ENCODE data around the gene PLXNA4. TPM values are rescaled to one million over a fixed set of nuclear protein-coding genes. Genes with fewer than 3 reads are reported as not detected.

The PLXNA4 gene
- total and polyA plus RNA-seq, 11 donors = 1.8 to 22.1 (median 10.5) TPM

GRCh38 chr7:132097550-132098134 is 478.6 kb downstream of the PLXNA4 start:
- TF ChIP-seq POLR2A (IDR thresholded peaks at IDR 0.05) (no peak), CTCF (IDR thresholded peaks at IDR 0.05) (no peak)

GRCh38 chr7:132095111-132095765 is 481.0 kb downstream of the PLXNA4 start:
- TF ChIP-seq CTCF (IDR thresholded peaks at IDR 0.05) = no peak
- TF ChIP-seq POLR2A (IDR thresholded peaks at IDR 0.05) = no peak

More at GRCh38 chr7:132097550-132098134, 478.6 kb downstream of the PLXNA4 start:
- 71 to 86% (median 75%) methylated on average over 9 of the region's 9 CpGs for WGBS, 4 donors
- Histone ChIP-seq H3K27me3 (no peaks in the 10 kb centered on the region), H3K27ac (no peak overlapping the region), H3K4me1 (no peaks in the 10 kb centered on the region), H3K9me3 (no peaks in the 10 kb centered on the region), H3K4me3 (no peak overlapping the region), H3K36me3 (no peaks in the 10 kb centered on the region)
- intact Hi-C loops (cut with DNase I) = no loop called here
- DNase-seq (no peak), ATAC-seq (no peak)

GRCh38 chr7:132092106-132092505 is 484.2 kb downstream of the PLXNA4 start:
- DNase-seq = no peak
- Histone ChIP-seq H3K36me3 (no peaks in the 10 kb centered on the region), H3K27me3 (no peaks in the 10 kb centered on the region), H3K9me3 (no peaks in the 10 kb centered on the region), H3K4me1 (no peaks in the 10 kb centered on the region), H3K27ac (no peak overlapping the region), H3K4me3 (no peak overlapping the region)
- intact Hi-C loops (cut with DNase I) = no loop called here
- no peak for TF ChIP-seq CTCF (IDR thresholded peaks at IDR 0.05)
- TF ChIP-seq POLR2A (IDR thresholded peaks at IDR 0.05) = no peak
- no peak for ATAC-seq
- 57 to 74% (median 70%) methylated on average over 4 of the region's 4 CpGs for WGBS, 4 donors

More at GRCh38 chr7:132095111-132095765, 481.0 kb downstream of the PLXNA4 start:
- no peaks in the 10 kb centered on the region for H3K36me3 ChIP-seq
- no peak for ATAC-seq
- WGBS, 4 donors = 71 to 94% (median 90%) methylated on average over 5 of the region's 5 CpGs
- no peaks in the 10 kb centered on the region for H3K4me1 ChIP-seq
- DNase-seq = no peak
- H3K27me3 ChIP-seq = no peaks in the 10 kb centered on the region
- H3K9me3 ChIP-seq = no peaks in the 10 kb centered on the region
- H3K4me3 ChIP-seq = no peak overlapping the region
- intact Hi-C loops (cut with DNase I) = no loop called here
- no peak overlapping the region for H3K27ac ChIP-seq

GRCh38 chr7:132091706-132092105 is 484.6 kb downstream of the PLXNA4 start:
- H3K27me3 ChIP-seq = no peaks in the 10 kb centered on the region
- intact Hi-C loops (cut with DNase I) = no loop called here
- DNase-seq (no peak), ATAC-seq (no peak)
- WGBS, 4 donors = 20 to 65% (median 38%) methylated on average over 1 of the region's 1 CpG
- no peaks in the 10 kb centered on the region for H3K36me3 ChIP-seq
- H3K27ac ChIP-seq = no peak overlapping the region
- H3K4me1 ChIP-seq = no peaks in the 10 kb centered on the region
- no peaks in the 10 kb centered on the region for H3K9me3 ChIP-seq
- H3K4me3 ChIP-seq = no peak overlapping the region
- TF ChIP-seq POLR2A (IDR thresholded peaks at IDR 0.05) = no peak
- no peak for TF ChIP-seq CTCF (IDR thresholded peaks at IDR 0.05)
